ENCODE data around the gene TCEA3. TPM values are rescaled to one million over a fixed set of nuclear protein-coding genes. Genes with fewer than 3 reads are reported as not detected.

Gene TCEA3
- total and polyA plus RNA-seq, 7 donors = 26.9 to 222 (median 66.2) TPM

GRCh38 chr1:23449306-23449705, 24.8 kb upstream of the TCEA3 start:
- 83 to 91% methylated on average over 6 of the region's 6 CpGs for WGBS, 2 donors
- intact Hi-C loops (cut with DNase I) = no loop called here

GRCh38 chr1:23448846-23449245, 24.3 kb upstream of the TCEA3 start:
- intact Hi-C loops (cut with DNase I) = no loop called here
- TF ChIP-seq POLR2A (IDR thresholded peaks at IDR 0.05) (no peak), POLR2AphosphoS5 (IDR thresholded peaks at IDR 0.05) (no peak), CTCF (IDR thresholded peaks at IDR 0.05) (no peak), EP300 (IDR thresholded peaks at IDR 0.05) (no peak)

More at GRCh38 chr1:23449306-23449705, 24.8 kb upstream of the TCEA3 start:
- no peaks in the 10 kb centered on the region for H3K27me3 ChIP-seq
- DNase-seq = no peak
- H3K9me3 ChIP-seq = no peaks in the 10 kb centered on the region
- H3K4me1 ChIP-seq = peaks cover 0 to 17% (median 14%) of the 10 kb centered on the region in 4 donors
- TF ChIP-seq CTCF (IDR thresholded peaks at IDR 0.05) (no peak), EP300 (IDR thresholded peaks at IDR 0.05) (no peak), POLR2AphosphoS5 (IDR thresholded peaks at IDR 0.05) (no peak), POLR2A (IDR thresholded peaks at IDR 0.05) (no peak)
- peaks cover 0 to 35% (median 4%) of the 10 kb centered on the region in 4 donors for H3K36me3 ChIP-seq
- H3K27ac ChIP-seq = peak overlapping the region in 1 of 4 donors; percentile 40
- no peak overlapping the region for H3K4me3 ChIP-seq

GRCh38 chr1:23446661-23447310, 22.2 kb upstream of the TCEA3 start:
- peaks cover 0 to 6% (median 5%) of the 10 kb centered on the region in 4 donors for H3K4me1 ChIP-seq
- H3K27ac ChIP-seq = no peak overlapping the region
- peaks cover 0 to 40% (median 8%) of the 10 kb centered on the region in 4 donors for H3K36me3 ChIP-seq
- TF ChIP-seq POLR2AphosphoS5 (IDR thresholded peaks at IDR 0.05) (no peak), CTCF (IDR thresholded peaks at IDR 0.05) (no peak), POLR2A (IDR thresholded peaks at IDR 0.05) (no peak), EP300 (IDR thresholded peaks at IDR 0.05) (no peak)
- DNase-seq = no peak
- H3K9me3 ChIP-seq = no peaks in the 10 kb centered on the region
- H3K4me3 ChIP-seq = no peak overlapping the region
- intact Hi-C loops (cut with DNase I) = no loop called here
- no peaks in the 10 kb centered on the region for H3K27me3 ChIP-seq
- WGBS, 2 donors = 88 to 92% methylated on average over 8 of the region's 8 CpGs

More at GRCh38 chr1:23448846-23449245, 24.3 kb upstream of the TCEA3 start:
- Histone ChIP-seq H3K9me3 (no peaks in the 10 kb centered on the region), H3K4me3 (no peak overlapping the region), H3K4me1 (peaks cover 0 to 17% (median 14%) of the 10 kb centered on the region in 4 donors), H3K27ac (no peak overlapping the region), H3K27me3 (no peaks in the 10 kb centered on the region), H3K36me3 (peaks cover 0 to 35% (median 4%) of the 10 kb centered on the region in 4 donors)
- WGBS, 2 donors = 63 to 89% methylated on average over 1 of the region's 1 CpG
- DNase-seq = no peak

DNA sequence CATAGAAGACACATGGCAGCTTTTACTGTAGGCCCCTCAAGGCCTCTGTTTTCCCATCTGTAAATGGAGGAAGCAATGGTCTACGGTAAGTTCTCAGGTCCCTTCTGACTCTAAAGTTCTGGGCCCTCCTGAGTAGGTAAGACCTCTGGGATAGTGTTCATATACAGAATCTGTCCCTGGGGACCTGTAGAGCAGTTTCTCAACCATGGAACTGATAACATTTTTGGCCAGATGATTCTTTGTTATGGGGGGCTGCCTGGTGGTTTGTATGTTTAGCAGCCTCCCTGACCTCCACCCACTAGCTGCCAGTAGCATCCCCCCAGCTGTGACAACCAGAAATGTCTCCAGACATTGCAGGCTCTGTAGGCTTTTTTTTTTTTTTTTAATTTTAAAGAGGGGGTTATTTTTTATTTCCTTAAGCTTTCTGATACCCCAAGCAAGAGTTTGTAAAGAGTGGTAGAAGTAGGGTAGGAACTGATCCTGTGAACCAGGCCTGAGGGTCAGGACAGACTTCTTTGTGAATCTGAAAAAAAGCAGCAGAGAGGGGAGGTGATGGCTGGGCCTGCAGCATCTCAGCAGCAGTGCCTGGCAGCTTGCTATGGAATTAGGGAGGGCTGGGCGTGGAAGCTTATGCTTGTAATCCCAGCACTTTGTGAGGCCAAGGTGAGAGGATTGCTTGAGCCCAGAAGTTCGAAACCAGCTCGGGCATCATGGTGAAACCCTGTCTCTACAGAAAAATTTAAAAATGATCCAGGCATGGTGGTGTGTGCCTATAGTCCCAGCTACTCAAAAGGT, 20.2 kb upstream of the TCEA3 start:
- intact Hi-C loops (cut with DNase I) = no loop called here
- WGBS, 2 donors = 91 to 93% methylated on average over 4 of the region's 4 CpGs
- H3K9me3 ChIP-seq = no peaks in the 10 kb centered on the region
- no peaks in the 10 kb centered on the region for H3K4me1 ChIP-seq
- H3K27me3 ChIP-seq = no peaks in the 10 kb centered on the region
- H3K36me3 ChIP-seq = peaks cover 0 to 38% (median 13%) of the 10 kb centered on the region in 4 donors
- H3K4me3 ChIP-seq = no peak overlapping the region
- DNase-seq = no peak
- TF ChIP-seq CTCF (IDR thresholded peaks at IDR 0.05) = no peak
- TF ChIP-seq POLR2AphosphoS5 (IDR thresholded peaks at IDR 0.05) = no peak
- no peak for TF ChIP-seq POLR2A (IDR thresholded peaks at IDR 0.05)
- no peak for TF ChIP-seq EP300 (IDR thresholded peaks at IDR 0.05)
- H3K27ac ChIP-seq = peak overlapping the region; percentile 43 to 57 (median 50)

All from sigmoid colon (tissue), 7 donors.